ENCODE results near the gene ABCD4.

Gene ABCD4

GRCh38 chr14:74263181-74263580 lies 39.6 kb downstream of the ABCD4 start:
- DNase-seq (ENCODE audit: low spot score), result no peak

GRCh38 chr14:74262076-74262475 lies 40.7 kb downstream of the ABCD4 start:
- TF ChIP-seq, protein P1, sequence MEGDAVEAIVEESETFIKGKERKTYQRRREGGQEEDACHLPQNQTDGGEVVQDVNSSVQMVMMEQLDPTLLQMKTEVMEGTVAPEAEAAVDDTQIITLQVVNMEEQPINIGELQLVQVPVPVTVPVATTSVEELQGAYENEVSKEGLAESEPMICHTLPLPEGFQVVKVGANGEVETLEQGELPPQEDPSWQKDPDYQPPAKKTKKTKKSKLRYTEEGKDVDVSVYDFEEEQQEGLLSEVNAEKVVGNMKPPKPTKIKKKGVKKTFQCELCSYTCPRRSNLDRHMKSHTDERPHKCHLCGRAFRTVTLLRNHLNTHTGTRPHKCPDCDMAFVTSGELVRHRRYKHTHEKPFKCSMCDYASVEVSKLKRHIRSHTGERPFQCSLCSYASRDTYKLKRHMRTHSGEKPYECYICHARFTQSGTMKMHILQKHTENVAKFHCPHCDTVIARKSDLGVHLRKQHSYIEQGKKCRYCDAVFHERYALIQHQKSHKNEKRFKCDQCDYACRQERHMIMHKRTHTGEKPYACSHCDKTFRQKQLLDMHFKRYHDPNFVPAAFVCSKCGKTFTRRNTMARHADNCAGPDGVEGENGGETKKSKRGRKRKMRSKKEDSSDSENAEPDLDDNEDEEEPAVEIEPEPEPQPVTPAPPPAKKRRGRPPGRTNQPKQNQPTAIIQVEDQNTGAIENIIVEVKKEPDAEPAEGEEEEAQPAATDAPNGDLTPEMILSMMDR (IDR thresholded peaks at IDR 0.05; ENCODE audit: extremely low read depth, insufficient read depth, missing control alignments), result no peak
- in situ Hi-C loops (cut with MboI; ENCODE audit: low pct_unique_long_range_greater_than_20kb, low sequenced_read_pairs, unreplicated experiment), result no loop called here
- no peak for DNase-seq (ENCODE audit: low spot score)

More at GRCh38 chr14:74263181-74263580, 39.6 kb downstream of the ABCD4 start:
- TF ChIP-seq, protein P1 (IDR thresholded peaks at IDR 0.05; ENCODE audit: extremely low read depth, insufficient read depth, missing control alignments), result no peak
- in situ Hi-C loops (cut with MboI; ENCODE audit: low pct_unique_long_range_greater_than_20kb, low sequenced_read_pairs, unreplicated experiment), result no loop called here

- in situ Hi-C loops (cut with MboI; ENCODE audit: low pct_unique_long_range_greater_than_20kb, low sequenced_read_pairs, unreplicated experiment), result no loop called here
- DNase-seq (ENCODE audit: low spot score), result no peak
- TF ChIP-seq, protein P1 (IDR thresholded peaks at IDR 0.05; ENCODE audit: extremely low read depth, insufficient read depth, missing control alignments), result no peak
Observed at GRCh38 chr14:74261288-74261687, 41.4 kb downstream of the ABCD4 start.

DNA sequence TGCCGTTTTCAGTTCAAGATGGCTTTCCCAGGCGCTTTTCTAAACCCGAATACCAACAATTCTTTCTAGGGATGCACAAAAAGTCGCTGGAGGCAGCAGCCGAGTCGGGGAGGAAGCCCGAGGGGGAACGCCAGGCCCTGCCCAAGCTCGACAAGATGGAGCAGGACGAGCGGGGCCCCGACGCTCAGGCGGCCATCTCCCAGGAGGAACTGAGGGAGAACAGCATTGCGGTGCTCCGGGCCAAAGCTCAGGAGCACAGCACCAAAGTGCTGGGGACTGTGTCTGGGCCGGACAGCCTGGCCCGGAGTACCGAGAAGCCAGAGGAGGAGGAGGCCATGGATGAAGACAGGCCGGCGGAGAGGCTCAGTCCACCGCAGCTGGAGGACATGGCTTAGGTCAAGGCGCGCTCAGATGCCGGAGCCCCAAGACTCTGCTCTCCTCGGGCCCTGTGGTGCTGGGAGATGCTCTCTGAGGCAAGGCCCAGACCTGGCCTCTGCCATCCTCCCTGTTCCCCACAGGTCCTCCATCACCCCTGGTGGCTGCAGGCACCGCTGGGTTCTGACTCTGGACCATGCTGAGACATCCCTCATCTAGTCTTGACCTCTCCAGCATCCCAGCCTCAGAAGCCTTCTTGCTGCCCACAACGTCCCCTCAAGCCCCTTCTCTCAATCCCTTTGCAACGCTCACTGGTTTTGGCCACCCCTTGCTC lies 42.1 kb downstream of the ABCD4 start:
- in situ Hi-C loops (cut with MboI; ENCODE audit: low pct_unique_long_range_greater_than_20kb, low sequenced_read_pairs, unreplicated experiment), result no loop called here
- no peak for DNase-seq (ENCODE audit: low spot score)
- TF ChIP-seq, protein P1 (IDR thresholded peaks at IDR 0.05; ENCODE audit: extremely low read depth, insufficient read depth, missing control alignments), result no peak

DNA sequence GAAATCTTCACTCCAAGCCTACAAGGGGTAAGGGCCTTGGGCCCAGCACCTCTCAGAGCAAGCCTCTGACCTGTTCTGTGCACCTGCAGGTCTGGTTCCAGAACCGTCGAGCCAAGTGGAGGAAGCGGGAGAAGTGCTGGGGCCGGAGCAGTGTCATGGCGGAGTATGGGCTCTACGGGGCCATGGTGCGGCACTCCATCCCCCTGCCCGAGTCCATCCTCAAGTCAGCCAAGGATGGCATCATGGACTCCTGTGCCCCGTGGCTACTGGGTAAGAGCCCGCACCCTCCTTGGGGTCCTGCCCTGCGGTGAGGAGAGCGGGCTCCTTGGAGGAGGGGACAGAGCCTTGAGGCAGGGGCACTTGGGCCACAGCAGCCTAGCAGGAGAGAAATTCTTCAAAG lies 43.2 kb downstream of the ABCD4 start:
- in situ Hi-C loops (cut with MboI; ENCODE audit: low pct_unique_long_range_greater_than_20kb, low sequenced_read_pairs, unreplicated experiment), result no loop called here
- TF ChIP-seq, protein P1 (IDR thresholded peaks at IDR 0.05; ENCODE audit: extremely low read depth, insufficient read depth, missing control alignments), result no peak
- DNase-seq (ENCODE audit: low spot score), result no peak

- TF ChIP-seq, protein P1 (IDR thresholded peaks at IDR 0.05; ENCODE audit: extremely low read depth, insufficient read depth, missing control alignments), result no peak
- in situ Hi-C loops (cut with MboI; ENCODE audit: low pct_unique_long_range_greater_than_20kb, low sequenced_read_pairs, unreplicated experiment), result no loop called here
- no peak for DNase-seq (ENCODE audit: low spot score)
Observed at GRCh38 chr14:74258764-74259035, 44.0 kb downstream of the ABCD4 start.
